Stimulated activated effector memory CD8-positive, alpha-beta T cell treated with anti-CD3 and anti-CD28 coated beads, Interleukin-12 subunit alpha, Interleukin-12 subunit beta, amount 100 ng/mL, for 72 hours (primary cell): ENCODE results near the gene ELMO1.

Experiments used
- ATAC-seq: fragments of 150-1000 bp; cut with Tn5 transposase; 2 replicates; pipeline ENCODE4 v1.10.0; 2021
- DNase-seq, 2 donors: peaks; one replicate each; pipeline ENCODE4 v3.0.0; 2021 to 2022; ENCODE audit warnings: low spot score in 2 of 2
- H3K27ac Mint-ChIP-seq: one replicate; pipeline ENCODE4 v1.8.0; 2022; ENCODE audit warnings: mild to moderate bottlenecking, mixed read lengths
- H3K36me3 Mint-ChIP-seq: one replicate; pipeline ENCODE4 v1.8.0; 2022; ENCODE audit warnings: mild to moderate bottlenecking, mixed read lengths
- H3K4me1 Mint-ChIP-seq: one replicate; pipeline ENCODE4 v1.8.0; 2022; ENCODE audit warnings: mixed read lengths
- H3K4me3 Mint-ChIP-seq: one replicate; pipeline ENCODE4 v1.8.0; 2022; ENCODE audit warnings: mild to moderate bottlenecking, mixed read lengths
- H3K9me3 Mint-ChIP-seq: one replicate; pipeline ENCODE4 v1.8.0; 2022; ENCODE audit warnings: mixed read lengths

The ELMO1 gene

GRCh38 chr7:37180828-37181549 is 267.7 kb downstream of the ELMO1 start:
- Mint-ChIP-seq H3K9me3 (no peaks in the 10 kb centered on the region), H3K4me1 (peaks cover 5% of the 10 kb centered on the region), H3K27ac (no peak overlapping the region), H3K36me3 (peaks cover 7% of the 10 kb centered on the region), H3K4me3 (no peak overlapping the region)
- DNase-seq: no peak
- ATAC-seq: no peak

GRCh38 chr7:37176079-37176478 is 272.6 kb downstream of the ELMO1 start:
- ATAC-seq: no peak
- Mint-ChIP-seq H3K27ac (no peak overlapping the region), H3K9me3 (no peaks in the 10 kb centered on the region), H3K4me3 (no peak overlapping the region), H3K36me3 (peaks cover 14% of the 10 kb centered on the region), H3K4me1 (peaks cover 5% of the 10 kb centered on the region)
- DNase-seq: no peak

GRCh38 chr7:37174460-37174859 is 274.2 kb downstream of the ELMO1 start:
- Mint-ChIP-seq H3K9me3 (no peaks in the 10 kb centered on the region), H3K36me3 (peaks cover 27% of the 10 kb centered on the region), H3K27ac (no peak overlapping the region), H3K4me3 (no peak overlapping the region), H3K4me1 (peaks cover 5% of the 10 kb centered on the region)
- ATAC-seq: no peak
- no peak for DNase-seq

- Mint-ChIP-seq H3K27ac (no peak overlapping the region), H3K4me3 (no peak overlapping the region), H3K4me1 (peaks cover 5% of the 10 kb centered on the region), H3K36me3 (peaks cover 32% of the 10 kb centered on the region), H3K9me3 (no peaks in the 10 kb centered on the region)
- DNase-seq: no peak
- ATAC-seq: no peak
These were observed 275.0 kb downstream of the ELMO1 start for GRCh38 chr7:37173670-37174069.

- DNase-seq (no peak), ATAC-seq (no peak)
- Mint-ChIP-seq H3K4me3 (no peak overlapping the region), H3K36me3 (no peaks in the 10 kb centered on the region), H3K9me3 (peaks cover 2% of the 10 kb centered on the region), H3K4me1 (peaks cover 6% of the 10 kb centered on the region), H3K27ac (no peak overlapping the region)
These were observed 286.6 kb downstream of the ELMO1 start for GRCh38 chr7:37162106-37162505.

- Mint-ChIP-seq H3K4me1 (peaks cover 12% of the 10 kb centered on the region), H3K36me3 (no peaks in the 10 kb centered on the region), H3K27ac (no peak overlapping the region), H3K4me3 (no peak overlapping the region), H3K9me3 (peaks cover 5% of the 10 kb centered on the region)
- no peak for DNase-seq
- no peak for ATAC-seq
These were observed 288.0 kb downstream of the ELMO1 start for GRCh38 chr7:37160656-37161055.

GRCh38 chr7:37153376-37153775 is 295.3 kb downstream of the ELMO1 start:
- DNase-seq (no peak), ATAC-seq (no peak)
- Mint-ChIP-seq H3K9me3 (peaks cover 7% of the 10 kb centered on the region), H3K36me3 (peaks cover 10% of the 10 kb centered on the region), H3K27ac (no peak overlapping the region), H3K4me3 (no peak overlapping the region), H3K4me1 (peaks cover 6% of the 10 kb centered on the region)

- H3K9me3 Mint-ChIP-seq: peaks cover 7% of the 10 kb centered on the region
- ATAC-seq (no peak), DNase-seq (no peak)
- H3K4me1 Mint-ChIP-seq: peaks cover 12% of the 10 kb centered on the region
- no peak overlapping the region for H3K4me3 Mint-ChIP-seq
- no peak overlapping the region for H3K27ac Mint-ChIP-seq
- peaks cover 10% of the 10 kb centered on the region for H3K36me3 Mint-ChIP-seq
These were observed 296.8 kb downstream of the ELMO1 start for GRCh38 chr7:37151741-37152413.

- Mint-ChIP-seq H3K27ac (no peak overlapping the region), H3K36me3 (peaks cover 10% of the 10 kb centered on the region), H3K4me3 (no peak overlapping the region), H3K4me1 (peaks cover 7% of the 10 kb centered on the region), H3K9me3 (peaks cover 4% of the 10 kb centered on the region)
- DNase-seq (no peak), ATAC-seq (no peak)
These were observed 297.8 kb downstream of the ELMO1 start for GRCh38 chr7:37150856-37151255.

GRCh38 chr7:37150180-37150579 is 298.5 kb downstream of the ELMO1 start:
- H3K27ac Mint-ChIP-seq: no peak overlapping the region
- peaks cover 6% of the 10 kb centered on the region for H3K4me1 Mint-ChIP-seq
- peaks cover 1% of the 10 kb centered on the region for H3K9me3 Mint-ChIP-seq
- no peak for ATAC-seq
- H3K4me3 Mint-ChIP-seq: no peak overlapping the region
- DNase-seq: no peak
- H3K36me3 Mint-ChIP-seq: peaks cover 10% of the 10 kb centered on the region

- ATAC-seq (no peak), DNase-seq (no peak)
- Mint-ChIP-seq H3K4me1 (peaks cover 6% of the 10 kb centered on the region), H3K9me3 (no peaks in the 10 kb centered on the region), H3K4me3 (no peak overlapping the region), H3K27ac (no peak overlapping the region), H3K36me3 (peaks cover 10% of the 10 kb centered on the region)
These were observed 298.9 kb downstream of the ELMO1 start for GRCh38 chr7:37149773-37150124.

- H3K4me1 Mint-ChIP-seq: peaks cover 6% of the 10 kb centered on the region
- no peak overlapping the region for H3K27ac Mint-ChIP-seq
- H3K9me3 Mint-ChIP-seq: no peaks in the 10 kb centered on the region
- ATAC-seq: no peak
- no peak overlapping the region for H3K4me3 Mint-ChIP-seq
- peaks cover 10% of the 10 kb centered on the region for H3K36me3 Mint-ChIP-seq
- DNase-seq: no peak
These were observed 299.5 kb downstream of the ELMO1 start for GRCh38 chr7:37149051-37149772.

- Mint-ChIP-seq H3K36me3 (no peaks in the 10 kb centered on the region), H3K27ac (no peak overlapping the region), H3K4me1 (peaks cover 6% of the 10 kb centered on the region), H3K4me3 (no peak overlapping the region), H3K9me3 (no peaks in the 10 kb centered on the region)
- no peak for ATAC-seq
- DNase-seq: no peak
These were observed 303.0 kb downstream of the ELMO1 start for GRCh38 chr7:37145682-37146081.

GRCh38 chr7:37144423-37144822 is 304.2 kb downstream of the ELMO1 start:
- ATAC-seq: no peak
- H3K27ac Mint-ChIP-seq: no peak overlapping the region
- no peak for DNase-seq
- H3K9me3 Mint-ChIP-seq: no peaks in the 10 kb centered on the region
- no peak overlapping the region for H3K4me3 Mint-ChIP-seq
- H3K36me3 Mint-ChIP-seq: no peaks in the 10 kb centered on the region
- peaks cover 6% of the 10 kb centered on the region for H3K4me1 Mint-ChIP-seq

GRCh38 chr7:37142958-37143357 is 305.7 kb downstream of the ELMO1 start:
- DNase-seq (no peak), ATAC-seq (no peak)
- H3K27ac Mint-ChIP-seq: no peak overlapping the region
- H3K4me3 Mint-ChIP-seq: no peak overlapping the region
- H3K36me3 Mint-ChIP-seq: no peaks in the 10 kb centered on the region
- peaks cover 3% of the 10 kb centered on the region for H3K9me3 Mint-ChIP-seq
- peaks cover 6% of the 10 kb centered on the region for H3K4me1 Mint-ChIP-seq

GRCh38 chr7:37141742-37142141 is 306.9 kb downstream of the ELMO1 start:
- H3K27ac Mint-ChIP-seq: no peak overlapping the region
- H3K9me3 Mint-ChIP-seq: peaks cover 5% of the 10 kb centered on the region
- H3K36me3 Mint-ChIP-seq: no peaks in the 10 kb centered on the region
- no peaks in the 10 kb centered on the region for H3K4me1 Mint-ChIP-seq
- H3K4me3 Mint-ChIP-seq: no peak overlapping the region
- DNase-seq (no peak), ATAC-seq (no peak)
